Activated CD4-positive, CD25-positive, alpha-beta regulatory T cell treated with anti-CD3 and anti-CD28 coated beads, Interleukin-2, amount 50 U/mL, for 24 hours (primary cell): Measurements from ENCODE around the gene HERC2.
"Not testable (repeated sequence)": the region's sequence is repeated elsewhere in the genome, so short reads cannot be mapped to it uniquely, and the experiment has no call there.

ENCODE experiments used
- ATAC-seq, 2 donors: fragments of 150-1000 bp; cut with Tn5 transposase; one replicate each; pipeline ENCODE4 v1.10.0; 2021; ENCODE audit warnings: mild to moderate bottlenecking in 1 of 2, moderate library complexity in 1 of 2

HERC2 gene

GRCh38 chr15:28221696-28222095 is 100.3 kb downstream of the HERC2 start:
- ATAC-seq: not testable (repeated sequence)

- ATAC-seq: no peak
Measured at GRCh38 chr15:28219116-28219515, 102.9 kb downstream of the HERC2 start.

DNA sequence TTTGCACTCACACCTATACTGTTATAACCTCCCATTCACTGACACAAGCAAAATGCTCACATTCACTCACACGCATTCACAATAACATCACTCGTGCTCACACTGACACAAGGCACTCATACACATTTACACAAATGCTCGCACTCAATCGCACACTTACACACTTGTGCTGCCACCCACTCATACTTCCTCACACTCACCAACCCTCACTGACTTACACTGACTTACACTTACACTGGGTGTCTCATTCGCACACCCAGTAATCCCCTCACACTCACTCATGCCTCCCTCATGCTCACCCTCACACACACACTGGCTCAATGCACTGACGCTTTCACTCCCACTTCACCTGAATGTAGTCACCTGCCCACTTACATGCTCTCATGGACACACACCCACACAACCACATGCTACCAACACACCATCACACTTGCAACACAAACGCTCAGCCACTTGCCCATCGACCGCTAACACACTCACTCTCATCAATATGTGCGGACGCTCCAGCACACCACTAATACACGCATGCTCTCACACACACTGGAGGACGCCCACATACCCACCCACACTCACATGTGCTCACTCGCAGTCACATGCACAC is 104.9 kb downstream of the HERC2 start:
- not testable (repeated sequence) for ATAC-seq

DNA sequence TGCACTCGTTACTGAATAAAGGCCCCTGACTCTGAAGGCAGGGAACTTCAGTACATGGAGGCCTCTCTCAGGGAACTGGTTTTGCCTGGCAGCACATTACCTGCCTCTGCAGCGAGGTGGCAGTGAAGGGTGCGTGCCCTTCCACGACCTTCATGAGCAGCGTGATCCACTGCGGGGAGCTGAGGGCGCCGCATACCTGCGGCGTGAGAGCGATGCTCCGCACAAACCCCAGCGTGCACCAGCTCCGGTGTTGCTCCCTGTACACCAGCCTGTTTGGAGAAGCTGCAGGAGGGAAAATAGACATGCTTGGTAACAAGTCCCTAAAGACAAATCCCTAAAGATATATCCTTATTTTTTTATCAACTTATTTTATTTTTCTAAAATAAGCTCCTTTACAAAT is 106.5 kb downstream of the HERC2 start:
- not testable (repeated sequence) for ATAC-seq

GRCh38 chr15:28214006-28214790 is 107.8 kb downstream of the HERC2 start:
- ATAC-seq: not testable (repeated sequence)

GRCh38 chr15:28213393-28213792 is 108.6 kb downstream of the HERC2 start:
- ATAC-seq: not testable (repeated sequence)

- no peak for ATAC-seq
Measured at GRCh38 chr15:28208583-28208982, 113.4 kb downstream of the HERC2 start.

DNA sequence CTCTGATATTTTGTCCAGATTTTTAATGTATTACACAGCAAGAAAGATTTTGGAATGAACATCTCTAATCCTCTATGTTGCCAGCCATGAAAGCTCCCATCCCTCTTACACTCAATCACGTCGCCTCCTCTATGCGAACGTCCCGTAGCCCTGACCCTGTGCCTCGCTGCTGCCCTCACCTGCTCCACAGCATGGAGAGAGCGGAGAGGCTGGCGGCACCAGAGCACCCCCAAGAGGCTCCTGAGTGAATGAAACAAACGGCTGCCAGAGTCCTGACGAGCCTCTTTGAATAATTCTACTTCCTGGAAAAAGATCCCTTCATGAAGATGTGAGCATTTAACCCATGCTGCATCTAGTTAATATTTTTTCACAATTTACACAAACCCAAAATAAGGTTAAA is 116.3 kb downstream of the HERC2 start:
- ATAC-seq: not testable (repeated sequence)

GRCh38 chr15:28203055-28203828 is 118.7 kb downstream of the HERC2 start:
- peak in 1 of 2 donors; percentile 48 for ATAC-seq

DNA sequence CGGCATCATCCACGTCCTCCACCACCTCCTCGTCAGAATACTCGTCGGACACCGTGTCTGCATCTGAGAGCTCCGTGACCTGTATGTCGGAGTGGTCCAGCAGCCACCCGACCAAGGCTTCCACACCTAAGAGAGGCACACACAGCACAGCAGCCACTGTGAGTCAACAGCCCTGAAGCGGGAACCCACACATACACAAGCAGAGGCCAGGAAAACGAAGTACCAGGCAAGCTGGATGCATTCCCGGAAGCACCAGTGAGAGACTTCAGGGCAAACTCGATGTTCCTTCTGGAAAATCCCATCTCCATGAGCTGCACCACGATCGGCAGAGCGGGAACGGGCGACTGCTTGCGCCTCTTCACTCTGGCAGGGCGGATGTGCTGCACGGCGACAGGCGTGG is 119.9 kb downstream of the HERC2 start:
- not testable (repeated sequence) for ATAC-seq

- not testable (repeated sequence) for ATAC-seq
Measured at GRCh38 chr15:28198215-28198614, 123.8 kb downstream of the HERC2 start.

DNA sequence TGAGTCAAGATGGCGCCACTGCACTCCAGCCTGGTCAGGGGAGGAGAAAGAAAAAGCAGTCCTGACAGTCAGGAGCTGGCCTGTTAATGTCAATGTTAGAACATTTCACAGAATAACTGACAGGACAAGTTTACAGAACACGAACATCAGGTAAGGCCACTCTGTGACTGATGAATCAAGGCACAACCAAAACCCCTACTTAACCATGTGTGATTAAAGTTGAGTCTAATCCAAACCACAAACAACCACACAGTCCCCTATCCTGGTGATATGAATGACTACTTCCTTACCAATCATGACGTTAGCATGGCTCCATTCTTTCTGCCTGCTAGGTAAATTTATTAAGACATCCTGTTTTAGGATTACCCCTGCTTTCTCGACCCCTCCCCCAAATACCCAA is 124.3 kb downstream of the HERC2 start:
- ATAC-seq: peak in 1 of 2 donors; percentile 51

DNA sequence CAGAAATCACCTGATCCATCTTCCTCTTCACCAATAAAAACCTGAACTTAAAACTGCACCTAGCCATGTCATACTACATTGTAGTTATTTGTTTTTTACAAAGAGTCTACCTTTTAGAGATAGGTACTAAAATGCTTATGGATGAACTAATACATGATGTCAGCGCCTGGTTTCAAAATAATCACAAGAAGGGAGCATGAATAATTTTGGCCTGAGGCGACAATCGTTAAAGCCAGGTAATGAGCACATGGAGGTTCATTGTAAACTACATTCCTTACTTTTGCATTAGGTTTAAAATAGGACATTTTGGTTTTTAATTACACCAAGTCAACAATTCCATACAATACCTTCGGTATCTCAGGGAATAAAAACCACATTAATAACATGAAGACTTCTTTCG is 125.4 kb downstream of the HERC2 start:
- ATAC-seq: not testable (repeated sequence)

DNA sequence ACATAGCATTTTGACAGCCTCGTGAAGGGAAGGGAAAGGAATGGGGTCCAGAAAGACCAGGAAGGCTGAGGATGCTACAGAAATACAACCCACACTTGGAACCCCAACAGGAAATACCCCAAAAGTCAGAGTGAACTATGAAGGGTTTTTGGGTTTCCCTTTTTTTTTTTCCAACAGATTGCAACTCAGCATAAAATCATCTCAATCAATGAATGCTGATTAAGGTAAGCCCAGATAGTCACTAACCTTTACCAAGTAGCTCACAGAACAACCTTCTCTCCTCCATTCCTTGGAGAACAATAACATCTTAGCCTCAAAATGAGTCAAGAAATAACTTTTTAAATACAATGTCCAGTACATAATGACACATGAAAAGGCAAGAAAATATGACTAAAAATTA is 129.2 kb downstream of the HERC2 start:
- ATAC-seq: no peak

- ATAC-seq: no peak
Measured at GRCh38 chr15:28191832-28192231, 130.1 kb downstream of the HERC2 start.

DNA sequence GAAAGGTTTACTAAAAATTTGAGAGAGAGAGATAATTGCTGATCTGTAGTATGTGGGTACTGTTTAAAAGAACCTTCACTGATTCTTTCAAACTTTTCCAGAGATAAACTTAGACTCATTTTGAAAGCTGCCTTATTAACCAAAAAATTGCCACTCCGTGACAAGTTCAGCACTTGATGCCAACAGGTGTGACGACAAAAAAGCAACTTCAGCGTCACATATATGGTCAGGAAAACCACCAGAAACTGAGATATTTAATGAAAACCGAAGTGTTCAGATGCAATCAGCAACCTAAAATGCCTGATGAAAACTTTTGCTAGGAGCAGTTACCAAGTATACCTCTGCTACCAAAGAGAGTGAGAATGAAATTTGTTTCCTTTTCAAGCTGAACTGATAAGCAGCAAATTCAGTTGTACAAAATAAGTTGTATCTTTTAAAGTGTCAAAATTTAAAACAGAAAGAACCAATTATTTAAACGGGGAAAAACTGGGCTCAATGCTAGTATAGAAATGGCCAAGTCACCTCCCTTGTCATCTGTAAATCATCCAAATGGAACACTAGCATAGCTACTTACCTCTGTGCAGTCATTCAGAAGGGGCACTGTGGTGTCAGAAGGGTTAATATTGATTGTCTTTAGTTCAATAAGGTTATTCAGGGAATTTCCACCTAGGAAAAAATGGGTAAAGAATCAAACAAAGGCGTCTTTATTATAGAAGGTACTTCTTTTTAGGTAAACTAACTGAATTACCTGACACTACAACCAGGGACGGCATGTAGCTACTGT is 131.4 kb downstream of the HERC2 start:
- no peak for ATAC-seq

- ATAC-seq: no peak
Measured at GRCh38 chr15:28185148-28185895, 136.7 kb downstream of the HERC2 start.

GRCh38 chr15:28184166-28184565 is 137.8 kb downstream of the HERC2 start:
- ATAC-seq: no peak

DNA sequence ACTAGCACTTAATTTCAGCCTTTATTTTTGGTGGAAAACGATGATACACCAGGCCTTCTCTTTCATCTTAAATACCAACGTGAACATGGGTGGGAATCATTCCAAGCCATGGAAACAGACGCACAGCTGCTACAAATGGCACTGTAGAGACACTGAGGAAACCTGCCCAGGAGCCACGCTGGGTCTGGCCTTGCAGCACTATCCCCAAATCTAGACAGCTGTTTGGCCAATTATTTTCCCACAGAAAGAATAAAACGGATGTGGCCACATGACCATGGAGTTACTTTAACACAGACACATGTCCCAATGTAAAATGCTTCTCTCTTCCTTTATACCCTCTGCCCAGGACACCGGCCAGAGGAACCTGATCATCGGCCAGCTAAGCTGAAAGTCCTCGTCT is 139.2 kb downstream of the HERC2 start:
- no peak for ATAC-seq

DNA sequence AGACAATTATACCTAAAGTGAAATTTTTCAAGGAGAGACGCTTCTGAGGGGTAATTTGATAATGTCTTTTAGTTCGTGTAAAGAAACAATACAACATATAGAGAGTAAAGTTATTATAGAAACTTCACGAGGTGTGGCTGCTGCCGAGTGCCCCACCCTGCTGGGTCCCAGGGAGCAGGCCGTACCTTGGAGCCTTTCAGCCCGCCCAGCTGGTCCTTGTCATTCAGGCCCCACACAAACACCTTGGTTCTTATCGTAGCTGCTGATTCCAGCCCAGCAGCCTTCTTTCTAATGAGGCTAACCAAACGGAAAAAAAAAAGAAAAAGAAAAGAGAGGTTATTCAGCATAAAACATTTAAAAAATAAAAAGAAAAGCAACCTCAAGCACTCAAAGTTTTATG is 139.8 kb downstream of the HERC2 start:
- ATAC-seq: no peak

DNA sequence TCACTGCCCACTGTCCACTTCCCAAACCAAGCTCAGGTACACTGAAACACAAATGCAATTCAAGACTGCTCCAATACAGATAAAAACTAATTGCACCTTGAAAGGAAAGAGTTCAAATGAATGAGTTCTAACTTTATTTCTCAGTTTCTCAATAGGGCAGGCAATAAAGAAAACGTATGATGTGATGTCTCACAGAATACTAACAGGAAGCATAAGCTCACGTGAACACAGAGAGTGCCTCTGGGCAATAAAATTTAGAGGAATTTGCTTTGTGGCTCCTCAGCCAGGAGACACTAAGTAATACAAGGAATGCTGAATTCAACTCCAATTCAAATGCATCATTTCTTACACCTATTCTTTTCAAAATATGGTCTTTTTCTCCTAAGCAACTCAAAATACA is 140.6 kb downstream of the HERC2 start:
- ATAC-seq: no peak

DNA sequence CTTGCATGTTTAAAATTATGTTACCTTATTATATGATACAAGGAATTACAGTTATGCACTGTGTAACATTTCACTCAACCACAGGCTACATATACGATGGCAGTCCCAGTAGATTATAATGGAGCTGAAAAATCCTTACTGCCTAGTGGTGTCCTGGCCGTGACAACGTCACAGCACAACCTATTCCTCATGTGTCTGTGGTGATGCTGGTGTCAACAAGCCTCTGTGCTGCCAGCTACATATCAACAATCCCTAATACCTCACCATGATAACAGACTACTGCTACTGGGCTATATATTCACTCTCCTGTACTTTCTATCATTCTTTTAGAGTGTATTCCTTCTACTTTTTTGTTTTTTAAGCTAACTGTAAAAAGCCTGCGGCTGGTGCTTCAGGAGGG is 142.7 kb downstream of the HERC2 start:
- no peak for ATAC-seq
